Stimulated activated naive CD8-positive, alpha-beta T cell treated with anti-CD3 and anti-CD28 coated beads, Interleukin-15, Interleukin-2, amounts not matched to agents 100 U/mL and 50 U/mL, for 24 hours (primary cell): ENCODE measurements around the gene BBX.

Experiments used
- ATAC-seq: fragments of 150-1000 bp; cut with Tn5 transposase; one replicate; pipeline ENCODE4 v1.10.0; 2021
- DNase-seq: peaks from one replicate; pipeline ENCODE4 v3.0.0; 2021

Gene BBX

GRCh38 chr3:107654218-107654617 lies 131.5 kb downstream of the BBX start:
- DNase-seq, result no peak
- ATAC-seq, result no peak

GRCh38 chr3:107657971-107658370 lies 135.2 kb downstream of the BBX start:
- no peak for ATAC-seq
- no peak for DNase-seq

GRCh38 chr3:107660306-107660976 lies 137.7 kb downstream of the BBX start:
- ATAC-seq (no peak), DNase-seq (no peak)

- ATAC-seq (no peak), DNase-seq (no peak)
Observed at GRCh38 chr3:107661447-107662123, 138.8 kb downstream of the BBX start.

- ATAC-seq, result no peak
Observed at GRCh38 chr3:107662124-107662507, 139.4 kb downstream of the BBX start.

GRCh38 chr3:107662586-107662985 lies 139.8 kb downstream of the BBX start:
- ATAC-seq, result no peak
- DNase-seq, result no peak

More at GRCh38 chr3:107662124-107662507, 139.4 kb downstream of the BBX start:
- DNase-seq, result no peak

GRCh38 chr3:107663266-107663665 lies 140.5 kb downstream of the BBX start:
- DNase-seq (no peak), ATAC-seq (no peak)

GRCh38 chr3:107664614-107665013 lies 141.9 kb downstream of the BBX start:
- ATAC-seq (no peak), DNase-seq (no peak)

GRCh38 chr3:107665351-107665750 lies 142.6 kb downstream of the BBX start:
- no peak for DNase-seq
- no peak for ATAC-seq

GRCh38 chr3:107666853-107667252 lies 144.1 kb downstream of the BBX start:
- ATAC-seq (no peak), DNase-seq (no peak)

- no peak for DNase-seq
- ATAC-seq, result no peak
Observed at GRCh38 chr3:107668416-107668815, 145.7 kb downstream of the BBX start.

- ATAC-seq (no peak), DNase-seq (no peak)
Observed at GRCh38 chr3:107668963-107669362, 146.2 kb downstream of the BBX start.

GRCh38 chr3:107669669-107670068 lies 146.9 kb downstream of the BBX start:
- no peak for DNase-seq
- no peak for ATAC-seq

- no peak for DNase-seq
Observed at GRCh38 chr3:107670986-107671385, 148.2 kb downstream of the BBX start.

GRCh38 chr3:107674371-107674770 lies 151.6 kb downstream of the BBX start:
- ATAC-seq, result no peak

More at GRCh38 chr3:107670986-107671385, 148.2 kb downstream of the BBX start:
- ATAC-seq, result no peak

GRCh38 chr3:107675233-107675900 lies 152.6 kb downstream of the BBX start:
- ATAC-seq (no peak), DNase-seq (no peak)

More at GRCh38 chr3:107674371-107674770, 151.6 kb downstream of the BBX start:
- no peak for DNase-seq

GRCh38 chr3:107676469-107677309 lies 153.9 kb downstream of the BBX start:
- DNase-seq (no peak), ATAC-seq (no peak)

- DNase-seq (no peak), ATAC-seq (no peak)
Observed at GRCh38 chr3:107679921-107680320, 157.2 kb downstream of the BBX start.

- DNase-seq, result no peak
- no peak for ATAC-seq
Observed at GRCh38 chr3:107680698-107681097, 157.9 kb downstream of the BBX start.

- DNase-seq (no peak), ATAC-seq (no peak)
Observed at GRCh38 chr3:107681396-107681795, 158.6 kb downstream of the BBX start.

- DNase-seq, result no peak
- no peak for ATAC-seq
Observed at GRCh38 chr3:107682580-107682979, 159.8 kb downstream of the BBX start.

GRCh38 chr3:107683447-107683846 lies 160.7 kb downstream of the BBX start:
- DNase-seq (no peak), ATAC-seq (no peak)
